HT-29 (cell line): ENCODE measurements around the gene DEFB132. TPM values are rescaled to one million over a fixed set of nuclear protein-coding genes. Genes with fewer than 3 reads are reported as not detected.
A peak's percentile ranks its signal among the peaks of the same experiment; 100 is the strongest.

Experiments used
- DNase-seq: peaks from one replicate; pipeline ENCODE4 v3.0.0-alpha.2; 2015; ENCODE audit warnings: low spot score
- total RNA-seq: library from RNA; depleted of rRNA; stranded (reverse); fragments of >200 nt; shearing (Covaris generic); gene quantifications from 2 replicates; pipeline ENCODE4 v1.2.3, GENCODE V29; 2014

Gene DEFB132
- total RNA-seq, 1 experiment from 2014 or later = not detected

GRCh38 chr20:263701-264100 lies 6.2 kb downstream of the DEFB132 start:
- DNase-seq = no peak

- DNase-seq = peak; percentile 79
Observed at GRCh38 chr20:266596-267562, 9.4 kb downstream of the DEFB132 start.

- DNase-seq = no peak
Observed at GRCh38 chr20:270517-270916, 13.0 kb downstream of the DEFB132 start.

GRCh38 chr20:271069-271468 lies 13.5 kb downstream of the DEFB132 start:
- no peak for DNase-seq

- no peak for DNase-seq
Observed at GRCh38 chr20:271528-271927, 14.0 kb downstream of the DEFB132 start.

- DNase-seq = no peak
Observed at GRCh38 chr20:272718-273117, 15.2 kb downstream of the DEFB132 start.

- no peak for DNase-seq
Observed at GRCh38 chr20:273884-274283, 16.4 kb downstream of the DEFB132 start.

- no peak for DNase-seq
Observed at GRCh38 chr20:275791-276190, 18.3 kb downstream of the DEFB132 start.

- DNase-seq = no peak
Observed at GRCh38 chr20:276620-277495, 19.3 kb downstream of the DEFB132 start.

- no peak for DNase-seq
Observed at GRCh38 chr20:277496-277781, 19.9 kb downstream of the DEFB132 start.

- no peak for DNase-seq
Observed at GRCh38 chr20:278181-278580, 20.7 kb downstream of the DEFB132 start.

GRCh38 chr20:278607-279571 lies 21.4 kb downstream of the DEFB132 start:
- DNase-seq = no peak

GRCh38 chr20:284172-284571 lies 26.6 kb downstream of the DEFB132 start:
- DNase-seq = no peak

- DNase-seq = no peak
Observed at GRCh38 chr20:286508-286907, 29.0 kb downstream of the DEFB132 start.

- DNase-seq = peak; percentile 29
Observed at GRCh38 chr20:288956-289692, 31.6 kb downstream of the DEFB132 start.

- DNase-seq = peak; percentile 8
Observed at GRCh38 chr20:289693-290083, 32.2 kb downstream of the DEFB132 start.

- peak; percentile 97 for DNase-seq
Observed at GRCh38 chr20:290084-290831, 32.7 kb downstream of the DEFB132 start, which contains the start of gene C20orf96. TSS of gene C20orf96 (minus strand) at chr20:290750. CDS start at chr20:290610, 140 bp downstream.

- no peak for DNase-seq
Observed at GRCh38 chr20:294602-295001, 37.1 kb downstream of the DEFB132 start.

GRCh38 chr20:295804-296203 lies 38.3 kb downstream of the DEFB132 start:
- no peak for DNase-seq
